H1 (cell line): ENCODE measurements around the gene ARHGEF40. TPM values are rescaled to one million over a fixed set of nuclear protein-coding genes. Genes with fewer than 3 reads are reported as not detected.

Experiments
- CTCF ChIA-PET: fragments of 300-600 bp; sonication (Branson Sonifier 250); formaldehyde crosslinking; loops from one replicate; lab custom pipeline; 2021; ENCODE audit not compliant: partially characterized antibody; lab: Charles Lee
- POLR2A ChIA-PET: fragments of 300-600 bp; sonication (Branson Sonifier 250); formaldehyde crosslinking; loops from one replicate; lab custom pipeline; 2021; ENCODE audit warnings: inconsistent platforms; ENCODE audit not compliant: partially characterized antibody; lab: Charles Lee
- DNase-seq, 2 experiments: peaks; one replicate each; pipeline versions ENCODE4 v3.0.0 to v3.0.0-alpha.2; 2010 to 2022; ENCODE audit warnings: low spot score in 2 of 2, low read depth in 1 of 2, mixed read lengths in 1 of 2
- FAIRE-seq: peaks from 2 replicates; lab custom pipeline; 2011; peaks lifted over from hg19 to GRCh38; lab: Jason Lieb, UNC
- H2AFZ ChIP-seq: 2 replicates; pipeline ENCODE4 v1.8.1; 2012; ENCODE audit warnings: low read length, inconsistent platforms
- H2AK5ac ChIP-seq: 2 replicates; pipeline ENCODE4 v1.6.1; 2013; ENCODE audit warnings: low read depth, low read length
- H2BK120ac ChIP-seq: replicated peaks from 2 replicates; pipeline ENCODE3; 2013; ENCODE audit warnings: low read depth, low read length, inconsistent platforms
- H2BK12ac ChIP-seq: 2 replicates; pipeline ENCODE4 v1.6.1; 2013; ENCODE audit warnings: low read depth, low read length
- H2BK15ac ChIP-seq: 2 replicates; pipeline ENCODE4 v1.6.1; 2013; ENCODE audit warnings: low read length
- H2BK20ac ChIP-seq: 2 replicates; pipeline ENCODE4 v1.6.1; 2013; ENCODE audit warnings: low read length
- H2BK5ac ChIP-seq: 2 replicates; pipeline ENCODE4 v1.6.1; 2013; ENCODE audit warnings: low read depth, low read length
- H3K14ac ChIP-seq: 2 replicates; pipeline ENCODE4 v1.6.1; 2013; ENCODE audit warnings: inconsistent platforms; ENCODE audit not compliant: insufficient read length
- H3K18ac ChIP-seq: 2 replicates; pipeline ENCODE4 v1.6.1; 2013; ENCODE audit warnings: low read length; ENCODE audit errors: extremely low read depth
- H3K23ac ChIP-seq: 2 replicates; pipeline ENCODE4 v1.6.1; 2013; ENCODE audit warnings: inconsistent platforms; ENCODE audit not compliant: insufficient read length
- H3K23me2 ChIP-seq: 2 replicates; pipeline ENCODE4 v1.6.1; 2013; ENCODE audit warnings: low read depth, low read length
- H3K27ac ChIP-seq: 2 replicates; pipeline ENCODE4 v1.6.1; 2011; ENCODE audit warnings: low read depth, low read length, inconsistent platforms
- H3K27me3 ChIP-seq, 4 experiments: replicated peaks in 1 of 4; 1 replicate in 1 of 4; 2 replicates in 3 of 4; pipeline versions ENCODE4 v1.6.1 to v1.8.1; 2011 to 2013; ENCODE audit warnings: low read length in 3 of 4, mild to moderate bottlenecking in 3 of 4, inconsistent platforms in 2 of 4, mixed read lengths in 2 of 4, moderate library complexity in 1 of 4; ENCODE audit not compliant: control insufficient read depth in 3 of 4, insufficient read depth in 3 of 4; ENCODE audit errors: extremely low read depth in 1 of 4
- H3K36me3 ChIP-seq, 4 experiments: 2 replicates each; pipeline versions ENCODE4 v1.6.1 to v1.8.1; 2011 to 2013; ENCODE audit warnings: mild to moderate bottlenecking in 4 of 4, low read length in 3 of 4, moderate library complexity in 2 of 4, control low read depth in 1 of 4, inconsistent platforms in 1 of 4; ENCODE audit not compliant: insufficient read depth in 4 of 4, control insufficient read depth in 2 of 4
- H3K4ac ChIP-seq: replicated peaks from 2 replicates; pipeline ENCODE3; 2013; ENCODE audit warnings: low read length, low read depth, mixed read lengths, inconsistent platforms; ENCODE audit not compliant: insufficient read length
- H3K4me1 ChIP-seq, 4 experiments: replicated peaks in 1 of 4; 1 replicate in 1 of 4; 2 replicates in 3 of 4; pipeline versions ENCODE4 v1.6.1 to v1.8.1; 2011 to 2013; ENCODE audit warnings: low read length in 3 of 4, inconsistent platforms in 2 of 4, mixed read lengths in 1 of 4; ENCODE audit not compliant: insufficient read depth in 4 of 4, control insufficient read depth in 3 of 4
- H3K4me2 ChIP-seq, 2 experiments: 2 replicates each; pipeline versions ENCODE4 v1.6.1 to v1.8.1; 2011 to 2013; ENCODE audit warnings: low read depth in 2 of 2, low read length in 2 of 2, control low read depth in 1 of 2, inconsistent platforms in 1 of 2, mild to moderate bottlenecking in 1 of 2; ENCODE audit not compliant: insufficient read depth in 1 of 2
- H3K4me3 ChIP-seq, 4 experiments: fragments of 200-600, 300-600 bp in 1 of 4; sonication (generic), shearing (Covaris generic), sonication (Bioruptor Twin) in 1 of 4; 2 replicates each; pipeline versions ENCODE4 v1.5.1 to v1.8.1; 2011 to 2016; ENCODE audit warnings: low read length in 4 of 4, low read depth in 3 of 4, control low read depth in 2 of 4, inconsistent platforms in 2 of 4, mild to moderate bottlenecking in 2 of 4, mixed read lengths in 1 of 4, moderate library complexity in 1 of 4; ENCODE audit not compliant: insufficient read depth in 2 of 4; ENCODE audit errors: extremely low read depth in 1 of 4
- H3K56ac ChIP-seq: replicated peaks from 2 replicates; pipeline ENCODE3; 2013; ENCODE audit warnings: low read depth, mild to moderate bottlenecking, mixed read lengths, low read length, inconsistent platforms; ENCODE audit not compliant: insufficient read length
- H3K79me1 ChIP-seq: 2 replicates; pipeline ENCODE4 v1.6.1; 2013; ENCODE audit warnings: low read depth, low read length, control low read depth
- H3K79me2 ChIP-seq, 2 experiments: 2 replicates each; pipeline versions ENCODE4 v1.6.1 to v1.8.1; 2012 to 2013; ENCODE audit warnings: low read length in 2 of 2, mild to moderate bottlenecking in 2 of 2, inconsistent platforms in 1 of 2; ENCODE audit not compliant: insufficient read depth in 2 of 2, control insufficient read depth in 1 of 2
- H3K9ac ChIP-seq, 4 experiments: replicated peaks in 1 of 4; 1 replicate in 1 of 4; 2 replicates in 3 of 4; pipeline versions ENCODE4 v1.6.1 to v1.8.1; 2011 to 2013; ENCODE audit warnings: low read depth in 3 of 4, low read length in 3 of 4, control low read depth in 2 of 4, mild to moderate bottlenecking in 2 of 4, moderate library complexity in 2 of 4, inconsistent platforms in 1 of 4; ENCODE audit errors: extremely low read depth in 1 of 4
- H3K9me3 ChIP-seq, 2 experiments: 2 replicates each; pipeline versions ENCODE4 v1.6.1 to v1.8.1; 2012 to 2013; ENCODE audit warnings: mild to moderate bottlenecking in 2 of 2, moderate library complexity in 2 of 2, control low read depth in 1 of 2, inconsistent platforms in 1 of 2, low read depth in 1 of 2, low read length in 1 of 2, mixed read lengths in 1 of 2; ENCODE audit not compliant: insufficient read depth in 2 of 2
- H4K20me1 ChIP-seq, 2 experiments: replicated peaks in 1 of 2; 2 replicates each; pipeline versions ENCODE3 to v1.8.1; 2011 to 2013; ENCODE audit warnings: inconsistent platforms in 2 of 2, low read length in 2 of 2, mild to moderate bottlenecking in 1 of 2; ENCODE audit not compliant: insufficient read depth in 2 of 2, control insufficient read depth in 1 of 2
- H4K5ac ChIP-seq: 2 replicates; pipeline ENCODE4 v1.6.1; 2013; ENCODE audit warnings: low read length, low read depth, mixed read lengths, inconsistent platforms; ENCODE audit not compliant: insufficient read length
- H4K8ac ChIP-seq: 2 replicates; pipeline ENCODE4 v1.8.0; 2013; ENCODE audit warnings: mild to moderate bottlenecking, moderate library complexity, low read length, inconsistent platforms; ENCODE audit not compliant: insufficient read depth; ENCODE audit errors: extremely low read depth
- H4K91ac ChIP-seq: replicated peaks from 2 replicates; pipeline ENCODE3; 2013; ENCODE audit warnings: low read length, mixed read lengths, inconsistent platforms; ENCODE audit not compliant: insufficient read length
- ATF3 ChIP-seq: IDR thresholded peaks from 2 replicates; pipeline ENCODE4 v1.6.1; 2011; ENCODE audit warnings: low read depth, mild to moderate bottlenecking, low read length; ENCODE audit not compliant: insufficient read depth
- EGR1 ChIP-seq: IDR thresholded peaks from 2 replicates; pipeline ENCODE4 v1.6.1; 2011; ENCODE audit warnings: low read depth, low read length, borderline replicate concordance
- EZH2 ChIP-seq: fragments of 200-600 bp; sonication (generic); IDR thresholded peaks from 2 replicates; pipeline ENCODE4 v1.7.1; 2012; ENCODE audit warnings: low read depth, mild to moderate bottlenecking, moderate library complexity, low read length, inconsistent platforms; ENCODE audit not compliant: severe bottlenecking
- GTF2F1 ChIP-seq: IDR thresholded peaks from 2 replicates; pipeline ENCODE4 v1.6.1; 2012; ENCODE audit warnings: low read depth, low read length, improper control_type of control experiment, borderline replicate concordance
- HDAC6 ChIP-seq: IDR thresholded peaks from one replicate; pipeline ENCODE4 v1.7.1; 2012; ENCODE audit warnings: low read depth, mild to moderate bottlenecking, inconsistent platforms, low read length, moderate library complexity
- NRF1 ChIP-seq: IDR thresholded peaks from 2 replicates; pipeline ENCODE4 v1.6.1; 2011; ENCODE audit warnings: mild to moderate bottlenecking, low read depth, low read length, improper control_type of control experiment
- RAD21 ChIP-seq, 2 experiments: IDR thresholded peaks in 1 of 2; conservative IDR thresholded peaks in 1 of 2; 2 replicates each; pipeline ENCODE4 v1.6.1; 2011; ENCODE audit warnings: low read depth in 2 of 2, low read length in 2 of 2, improper control_type of control experiment in 1 of 2, inconsistent platforms in 1 of 2, mild to moderate bottlenecking in 1 of 2, moderate library complexity in 1 of 2
- SIN3A ChIP-seq, 2 experiments: IDR thresholded peaks in 1 of 2; conservative IDR thresholded peaks in 1 of 2; 2 replicates each; pipeline ENCODE4 v1.6.1; 2011 to 2012; ENCODE audit warnings: low read length in 2 of 2, improper control_type of control experiment in 1 of 2, low read depth in 1 of 2, mild to moderate bottlenecking in 1 of 2
- SIRT6 ChIP-seq: IDR thresholded peaks from one replicate; pipeline ENCODE4 v1.7.1; 2012; ENCODE audit warnings: low read length, inconsistent platforms
- SP2 ChIP-seq: IDR thresholded peaks from 2 replicates; pipeline ENCODE4 v1.6.1; 2012; ENCODE audit warnings: mild to moderate bottlenecking, low read length, inconsistent platforms
- TAF1 ChIP-seq: IDR thresholded peaks from 2 replicates; pipeline ENCODE4 v1.6.1; 2011; ENCODE audit warnings: mild to moderate bottlenecking, low read depth, low read length
- TCF12 ChIP-seq: IDR thresholded peaks from 2 replicates; pipeline ENCODE4 v1.6.1; 2011; ENCODE audit warnings: low read depth, mild to moderate bottlenecking, low read length
- WGBS, 2 experiments: shearing (Covaris generic) in 1 of 2; methylation state at CpG; one replicate each; pipeline versions ENCODE4 v1.1.6 to v1.1.7; 2013 to 2015; ENCODE audit warnings: low lambda C conversion rate in 2 of 2, mixed read lengths in 2 of 2, inconsistent platforms in 1 of 2, low coverage in 1 of 2, missing lambda C conversion rate in 1 of 2; ENCODE audit not compliant: insufficient replicate concordance in 2 of 2, insufficient coverage in 1 of 2, insufficient read length in 1 of 2; ENCODE audit errors: extremely low coverage in 1 of 2, missing lambda C conversion rate in 1 of 2; 5-methylcytosine and 5-hydroxymethylcytosine counted together
- polyA plus RNA-seq, 7 experiments: library from polyadenylated mRNA; depleted of rRNA in 3 of 7; stranded (reverse) in 5 of 7; unstranded in 2 of 7; fragments of >200 nt in 5 of 7; fragments of 200-250 nt in 2 of 7; gene quantifications; 1 replicate in 5 of 7; 2 replicates in 1 of 7; 4 replicates in 1 of 7; pipeline versions ENCODE4 v1.2.1 to v1.2.3, GENCODE V29; 2011 to 2013; ENCODE audit warnings: missing spikeins in 2 of 7, mixed read lengths in 2 of 7
- total RNA-seq: library from RNA; stranded (reverse); fragmentation: NEBNext Ultra II Directional; extraction: Animal tissue kit (Norgen Biotek cat#: 25700); gene quantifications from 2 replicates; pipeline ENCODE4 v1.2.1, GENCODE V29; 2021

Gene ARHGEF40
- total and polyA plus RNA-seq, 2 of the 8 experiments (the other 6 are each of a cell fraction or from before 2014, with no cell fraction given), result 53.1 to 101 TPM

DNA sequence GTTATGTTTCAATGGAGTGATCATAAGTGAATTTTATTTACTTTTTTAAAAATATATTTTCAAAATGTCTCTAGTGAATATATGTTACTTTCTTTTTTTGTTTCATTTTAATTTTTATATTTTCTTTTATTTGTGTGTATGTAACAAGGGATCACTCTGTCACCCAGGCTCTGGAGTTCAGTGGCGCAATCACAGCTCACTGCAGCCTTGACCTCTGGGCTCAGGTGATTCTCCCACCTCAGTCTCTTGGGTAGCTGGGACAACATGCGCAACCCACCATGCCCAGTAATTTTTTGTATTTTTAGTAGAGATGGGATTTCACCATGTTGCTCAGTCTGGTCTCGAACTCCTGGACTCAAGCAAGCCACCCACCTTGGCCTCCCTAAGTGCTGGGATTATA lies 48.8 kb downstream of the ARHGEF40 start:
- Histone ChIP-seq H2BK5ac (no peak overlapping the region), H3K4ac (no peak overlapping the region), H2AK5ac (no peak overlapping the region), H3K27ac (no peak overlapping the region), H3K23me2 (no peaks in the 10 kb centered on the region), H3K4me1 (no peaks in the 10 kb centered on the region), H4K8ac (no peak overlapping the region), H4K91ac (no peak overlapping the region), H2BK20ac (no peak overlapping the region), H3K18ac (no peak overlapping the region), H3K9me3 (no peaks in the 10 kb centered on the region), H3K4me2 (no peak overlapping the region), H4K20me1 (no peaks in the 10 kb centered on the region), H3K27me3 (no peaks in the 10 kb centered on the region), H3K56ac (no peak overlapping the region), H3K79me1 (no peaks in the 10 kb centered on the region), H3K23ac (no peak overlapping the region), H3K36me3 (no peaks in the 10 kb centered on the region), H2BK12ac (no peak overlapping the region), H3K9ac (no peak overlapping the region), H3K4me3 (no peak overlapping the region), H2AFZ (no peak overlapping the region), H2BK15ac (no peak overlapping the region), H2BK120ac (no peak overlapping the region), H4K5ac (no peak overlapping the region), H3K79me2 (no peaks in the 10 kb centered on the region), H3K14ac (no peak overlapping the region)
- ChIA-PET CTCF (interaction anchor here (0.8 to 1.3 kb wide), 4 partner anchors 11 to 104 kb away, joined by 3 to 4 read pairs (median 3); partner anchors contain the start of gene RNASE13), POLR2A (no interaction called here)
- FAIRE-seq (no peak), DNase-seq (no peak)
- WGBS, 2 experiments, result 95% methylated on average over 3 of the region's 3 CpGs; no CpG with 5 or more reads in 1 of the 2 experiments
- TF ChIP-seq TAF1 (no peak), NRF1 (no peak), ATF3 (no peak), HDAC6 (no peak), SP2 (no peak), EZH2 (no peak), SIN3A (conservative IDR thresholded peaks at IDR 0.05 in 1 of 2, IDR thresholded peaks at IDR 0.05 in 1 of 2; ENCODE audit: low read depth in 1 of 2, low read length in 2 of 2) (no peak), SIRT6 (no peak), GTF2F1 (no peak), EGR1 (no peak), RAD21 (IDR thresholded peaks at IDR 0.05 in 1 of 2, conservative IDR thresholded peaks at IDR 0.05 in 1 of 2; ENCODE audit: low read depth in 2 of 2, low read length in 2 of 2) (no peak), TCF12 (no peak)
